Hypothalamus (tissue), 51 donors: Measurements from ENCODE around the gene LZTS2.
A peak's percentile ranks its signal among the peaks of the same experiment; 100 is the strongest.
"Not testable (repeated sequence)": the region's sequence is repeated elsewhere in the genome, so short reads cannot be mapped to it uniquely, and the experiment has no call there.

Experiments used
- DNase-seq, 51 donors: peaks; one replicate each; lab custom pipeline; 2025; lab: John Stamatoyannopoulos, UW

Gene LZTS2

GRCh38 chr10:100999742-101000126 is at the start of gene LZTS2:
Gene LZTS2, plus strand, starts transcription at chr10:100999808. Its CDS starts 2,731 bp downstream, at chr10:101002539.
- peak in 7 of 51 donors; percentile 40 to 74 (median 58) for DNase-seq

GRCh38 chr10:100960251-100960650 is 39.4 kb upstream of the LZTS2 start:
- DNase-seq: no peak

GRCh38 chr10:100962351-100963080 is 37.1 kb upstream of the LZTS2 start:
- DNase-seq: no peak

GRCh38 chr10:100963826-100964225 is 35.8 kb upstream of the LZTS2 start:
- DNase-seq: no peak

- no peak for DNase-seq
Observed at GRCh38 chr10:100965820-100966219, 33.8 kb upstream of the LZTS2 start.

- DNase-seq: no peak
Observed at GRCh38 chr10:100966887-100967286, 32.7 kb upstream of the LZTS2 start.

- no peak for DNase-seq
Observed at GRCh38 chr10:100967332-100967731, 32.3 kb upstream of the LZTS2 start.

GRCh38 chr10:100968062-100968736 is 31.4 kb upstream of the LZTS2 start:
- DNase-seq: peak in 1 of 51 donors; percentile 19

GRCh38 chr10:100968863-100969186 is 30.8 kb upstream of the LZTS2 start:
- DNase-seq: peak in 1 of 51 donors; percentile 62

- DNase-seq: peak in 21 of 51 donors; percentile 18 to 65 (median 34)
Observed at GRCh38 chr10:100969187-100970075, 30.2 kb upstream of the LZTS2 start, which contains the start of gene SEMA4G. Gene SEMA4G, plus strand, starts transcription at chr10:100969504. Its CDS starts 3,409 bp downstream, at chr10:100972913.

- peak in 4 of 51 donors; percentile 5 to 21 (median 12) for DNase-seq
Observed at GRCh38 chr10:100970076-100970913, 29.3 kb upstream of the LZTS2 start.

- DNase-seq: no peak
Observed at GRCh38 chr10:100970914-100971811, 28.4 kb upstream of the LZTS2 start.

- DNase-seq: no peak
Observed at GRCh38 chr10:100972115-100972903, 27.3 kb upstream of the LZTS2 start.

GRCh38 chr10:100972904-100973535 is 26.6 kb upstream of the LZTS2 start:
- no peak for DNase-seq

- not testable (repeated sequence) for DNase-seq
Observed at GRCh38 chr10:100975397-100975796, 24.2 kb upstream of the LZTS2 start.

GRCh38 chr10:100976906-100977305 is 22.7 kb upstream of the LZTS2 start:
- no peak for DNase-seq

- DNase-seq: no peak
Observed at GRCh38 chr10:100977436-100977835, 22.2 kb upstream of the LZTS2 start.
